HG02938 (cell line): ENCODE measurements around the gene KIF26B.
"Not testable (repeated sequence)": the region's sequence is repeated elsewhere in the genome, so short reads cannot be mapped to it uniquely, and the experiment has no call there.

ENCODE experiments used
- ATAC-seq: cut with Tn5 transposase; IDR thresholded peaks from one replicate; pipeline ENCODE4 v1.9.1; 2021; ENCODE audit warnings: mild to moderate bottlenecking, moderate library complexity; ENCODE audit not compliant: unreplicated experiment

The KIF26B gene

DNA sequence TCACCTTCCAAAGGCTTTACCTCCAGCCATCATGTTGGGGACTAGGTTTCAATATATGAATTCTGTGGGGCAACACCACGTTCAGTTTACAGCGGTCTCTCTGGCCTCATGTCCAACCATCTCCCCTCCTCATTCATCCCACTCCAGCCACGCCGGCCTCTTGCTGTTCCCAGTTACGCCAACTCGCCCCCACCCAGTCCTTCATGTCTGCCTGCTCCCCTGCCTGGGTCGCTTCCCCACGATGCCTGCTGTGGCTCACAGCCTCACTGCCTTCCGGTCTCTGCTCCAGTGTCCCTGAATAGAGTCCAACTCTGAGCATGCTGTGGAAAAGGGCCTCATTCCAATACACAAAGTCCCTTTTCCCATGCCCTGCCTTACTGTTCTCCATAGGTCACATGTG lies 193.8 kb downstream of the KIF26B start:
- no peak for ATAC-seq

DNA sequence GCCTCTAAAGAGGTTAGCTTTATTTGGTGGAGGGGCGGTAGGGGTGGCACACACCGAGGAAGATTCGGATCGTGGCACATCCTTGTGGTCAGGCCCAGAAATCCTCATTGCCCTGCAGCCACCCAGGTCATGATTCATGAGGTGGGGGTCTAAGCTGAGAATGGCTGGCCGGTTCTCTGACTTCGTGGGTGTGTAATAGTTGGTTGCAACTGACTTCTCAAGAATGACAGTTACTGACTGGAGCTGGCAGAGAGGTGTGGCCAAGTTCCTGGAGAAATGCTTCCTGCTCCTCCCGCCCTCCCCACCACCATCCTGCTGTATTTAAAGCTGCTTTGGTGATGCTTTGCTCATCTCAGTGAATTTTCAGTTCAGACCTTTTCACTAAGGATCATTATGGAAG lies 198.6 kb downstream of the KIF26B start:
- ATAC-seq, result no peak

DNA sequence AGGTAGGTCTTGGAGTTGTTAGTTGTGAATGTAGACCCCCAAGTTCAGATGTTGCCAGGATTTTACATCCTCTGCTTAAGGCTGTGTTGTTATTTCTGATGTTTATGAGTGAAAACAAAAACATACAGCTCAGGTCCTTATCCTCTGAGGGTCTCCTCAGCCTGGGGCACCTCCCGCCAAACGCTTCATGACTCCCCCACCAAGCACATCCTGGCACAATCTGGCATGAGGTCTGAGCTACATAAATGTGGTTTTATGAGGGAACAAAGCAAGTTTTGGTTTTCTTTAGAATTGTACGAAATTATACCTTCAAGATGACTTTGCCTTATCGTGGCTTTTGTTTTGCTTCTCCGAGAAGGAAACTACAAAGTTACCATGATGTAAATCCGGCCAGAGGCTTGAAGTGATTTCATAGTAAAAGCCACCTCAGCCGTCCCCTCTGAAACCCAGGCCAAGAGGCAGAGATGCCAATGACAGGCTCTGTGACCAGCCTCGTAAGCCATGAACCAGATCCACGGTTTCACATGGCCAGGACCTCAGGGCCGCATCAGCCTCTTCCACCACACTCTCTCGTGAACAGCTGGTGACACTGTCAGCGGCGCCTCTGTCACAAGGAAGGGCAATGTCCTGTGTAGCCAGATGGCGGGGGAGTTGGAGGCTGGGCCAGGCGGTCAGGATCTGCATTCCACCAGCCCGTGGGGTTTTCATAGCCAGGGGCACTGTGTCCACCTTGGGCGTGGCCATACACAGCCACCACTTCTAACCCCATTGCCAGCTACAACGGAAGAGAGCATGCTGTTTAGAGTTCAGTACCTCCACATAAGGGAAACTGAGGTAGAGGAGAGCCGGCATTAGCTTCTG lies 199.4 kb downstream of the KIF26B start:
- no peak for ATAC-seq

DNA sequence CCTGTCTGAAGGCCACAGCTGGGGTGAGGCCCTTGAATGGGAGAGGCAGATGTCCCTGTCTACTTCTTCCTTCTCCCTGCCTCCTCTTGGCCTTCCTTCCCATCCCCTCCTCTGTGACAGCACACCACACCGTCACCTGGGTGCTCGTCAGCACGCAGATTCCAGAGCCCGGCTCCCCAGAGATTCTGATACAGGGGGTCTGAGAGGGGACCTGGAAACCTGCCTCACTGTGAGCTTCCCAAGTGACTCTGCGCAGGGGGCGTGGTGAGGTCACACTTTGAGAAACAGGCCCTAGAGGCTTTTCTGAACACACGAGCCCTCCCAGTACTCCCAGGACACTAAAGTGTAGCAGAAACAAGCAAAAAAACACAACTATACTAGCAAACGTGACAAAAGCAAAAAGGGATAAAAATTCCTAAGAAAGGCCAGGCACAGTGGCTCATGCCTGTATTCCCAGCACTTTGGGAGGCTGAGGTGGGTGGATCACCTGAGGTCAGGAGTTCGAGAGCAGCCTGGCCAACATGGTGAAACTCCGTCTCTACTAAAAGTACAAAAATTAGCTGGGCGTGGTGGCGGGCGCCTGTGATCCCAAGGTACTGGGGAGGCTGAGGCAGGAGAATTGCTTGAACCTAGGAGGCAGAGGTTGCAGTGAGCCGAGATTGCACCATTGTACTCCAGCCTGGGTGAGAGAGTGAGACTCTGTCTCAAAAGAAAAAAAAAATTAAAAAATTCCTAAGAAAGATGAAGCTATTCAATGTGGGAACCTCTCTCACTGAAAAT lies 201.3 kb downstream of the KIF26B start:
- not testable (repeated sequence) for ATAC-seq

DNA sequence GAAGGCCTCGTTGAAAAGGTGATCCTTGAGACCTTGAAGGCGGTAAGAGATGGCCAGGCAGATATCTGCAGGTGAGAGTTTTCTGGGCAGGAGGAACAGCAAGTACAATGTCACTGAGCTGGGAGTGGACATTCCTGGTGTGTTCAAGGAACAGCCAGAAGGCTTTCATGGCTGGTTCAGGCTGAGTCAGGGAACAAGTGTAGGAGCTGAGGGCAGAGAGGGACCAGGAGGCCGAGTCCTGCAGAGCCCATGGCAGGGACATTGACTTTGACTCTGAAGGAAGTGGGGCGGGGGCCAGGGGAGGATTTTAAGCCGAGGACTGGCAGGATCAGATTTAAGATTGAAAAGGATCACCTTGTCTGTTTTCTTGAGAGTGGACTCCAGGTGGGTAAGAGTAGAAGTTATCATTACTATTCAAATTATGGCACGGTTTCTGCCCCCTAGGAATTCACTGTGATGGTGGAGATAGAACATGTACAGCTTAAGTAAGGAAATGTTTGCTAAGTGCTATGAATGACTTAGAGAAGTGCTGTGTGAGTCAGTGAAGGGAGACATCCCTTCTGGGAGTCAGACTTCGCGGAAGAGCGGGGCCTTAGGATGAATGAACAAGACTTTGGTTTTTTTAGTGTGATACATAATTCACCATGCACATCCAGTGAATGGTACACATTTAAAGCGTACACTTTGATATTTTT lies 202.3 kb downstream of the KIF26B start:
- ATAC-seq, result no peak

- not testable (repeated sequence) for ATAC-seq
These were observed 204.4 kb downstream of the KIF26B start for GRCh38 chr1:245359101-245359680.

DNA sequence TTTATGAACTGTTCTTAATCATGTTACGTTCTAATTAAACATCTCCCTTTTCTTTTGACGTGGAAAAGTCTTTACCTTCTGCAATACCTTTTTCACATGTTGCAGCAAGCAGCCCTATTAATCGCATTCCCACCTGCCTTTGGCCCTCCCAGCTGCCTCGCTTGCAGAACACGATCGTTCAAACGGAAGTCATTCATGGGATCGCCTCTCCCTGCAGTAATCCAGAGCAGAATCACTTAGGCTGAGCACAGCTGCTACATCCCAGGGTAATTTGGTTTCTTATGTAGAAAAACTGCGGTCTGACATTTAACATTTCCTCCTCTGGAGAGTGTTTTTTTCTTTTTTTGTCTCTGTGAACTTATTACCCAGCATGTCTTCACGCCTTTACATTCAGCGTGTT lies 206.3 kb downstream of the KIF26B start:
- no peak for ATAC-seq

GRCh38 chr1:245361951-245362350 lies 207.2 kb downstream of the KIF26B start:
- ATAC-seq, result no peak

DNA sequence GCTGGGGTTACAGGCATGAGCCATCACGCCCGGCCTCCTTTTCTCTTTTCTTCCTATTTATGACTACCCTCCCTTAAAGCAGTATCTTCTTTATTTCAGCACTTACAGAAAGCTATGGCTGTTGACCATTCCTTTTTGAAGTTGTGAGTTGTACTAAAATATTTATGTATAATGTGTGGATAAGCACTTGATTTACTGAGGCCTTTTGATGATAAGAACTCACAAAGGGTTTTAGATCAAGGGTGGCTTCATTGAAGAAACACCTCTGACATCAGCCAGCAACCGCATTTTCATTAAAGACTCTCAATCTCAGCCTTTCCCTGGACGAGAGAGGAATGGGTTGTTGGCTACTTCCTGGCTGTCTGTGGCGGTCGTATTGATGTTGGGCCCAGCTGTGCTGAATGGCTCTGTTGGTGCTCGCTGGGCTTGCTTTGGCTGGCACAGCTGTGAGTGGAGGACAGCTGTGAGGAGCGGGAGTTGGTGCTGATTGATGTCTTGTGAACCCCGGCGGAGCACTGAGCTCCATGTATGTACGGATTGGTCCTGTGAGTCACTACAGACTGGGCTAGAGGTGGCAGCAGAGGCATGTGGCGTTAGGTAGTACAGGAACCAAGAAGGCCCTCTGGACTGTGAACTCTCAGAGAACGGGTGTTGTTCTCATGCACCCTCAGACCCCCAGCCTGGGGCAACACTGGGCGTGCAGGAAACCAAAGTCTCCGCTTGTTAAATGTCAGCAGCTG lies 208.8 kb downstream of the KIF26B start:
- no peak for ATAC-seq

DNA sequence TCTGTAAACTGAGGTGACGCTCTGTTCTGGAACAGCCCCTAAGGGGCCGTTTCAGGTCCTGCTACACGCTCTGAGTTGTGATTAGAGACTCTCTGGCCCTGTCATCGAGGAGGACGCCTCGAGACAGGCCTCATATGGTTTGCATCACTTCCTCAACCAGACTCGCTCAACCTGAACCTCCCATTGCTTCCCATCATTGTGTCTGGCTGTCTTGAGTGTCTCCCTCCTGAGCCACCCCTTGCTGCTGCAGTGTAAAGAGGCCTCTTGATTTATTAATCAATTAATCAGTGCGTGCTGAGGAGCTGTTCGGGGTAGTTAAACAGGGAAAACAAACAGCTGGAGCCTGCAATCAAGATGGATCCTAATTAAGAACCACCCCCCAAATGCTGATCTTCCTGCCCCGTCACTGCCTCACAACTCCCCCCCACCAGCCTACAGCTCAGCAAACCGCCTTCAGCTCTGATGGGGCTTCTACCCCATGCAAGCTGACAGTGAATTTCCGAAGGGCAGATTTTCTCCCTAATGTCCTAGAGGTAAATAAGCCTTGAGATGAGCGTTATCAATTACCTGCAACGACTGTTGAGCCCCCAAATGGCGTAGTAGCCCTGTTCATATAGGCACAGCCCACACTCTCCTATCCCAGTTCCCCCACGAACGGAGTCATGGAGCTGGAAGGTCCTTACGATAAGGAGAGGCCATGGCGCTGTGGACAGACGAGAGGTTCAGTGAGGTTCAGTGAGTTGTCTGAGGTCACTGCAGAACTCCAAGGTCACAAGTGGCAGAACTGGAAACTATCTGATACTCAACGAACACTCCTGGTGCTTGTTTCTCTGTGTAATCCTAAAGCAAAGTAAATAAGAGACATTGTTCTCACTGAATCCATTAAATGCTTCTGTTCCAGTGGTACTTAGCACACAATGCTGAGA lies 210.6 kb downstream of the KIF26B start:
- no peak for ATAC-seq

GRCh38 chr1:245366886-245367285 lies 212.1 kb downstream of the KIF26B start:
- no peak for ATAC-seq

GRCh38 chr1:245370175-245370825 lies 215.5 kb downstream of the KIF26B start:
- no peak for ATAC-seq

GRCh38 chr1:245370905-245371581 lies 216.3 kb downstream of the KIF26B start:
- ATAC-seq, result no peak

DNA sequence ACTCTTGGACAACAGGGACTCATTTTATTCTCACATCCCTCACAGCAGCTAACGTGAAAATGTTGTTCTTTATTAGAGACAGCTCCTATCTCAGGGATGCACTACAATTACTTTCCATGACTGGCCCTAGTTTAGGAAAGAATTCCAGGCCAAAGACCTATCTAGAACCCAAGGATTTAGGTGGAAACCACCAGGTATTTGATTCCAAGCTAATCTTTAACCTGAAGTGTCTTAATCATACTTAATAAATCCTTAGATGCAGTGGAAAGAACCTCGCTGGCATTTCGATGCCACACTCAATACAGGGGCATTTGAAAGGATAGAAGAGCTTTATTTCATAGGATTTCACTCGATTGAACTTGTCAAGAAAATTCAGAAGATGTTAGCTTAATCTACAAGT lies 218.3 kb downstream of the KIF26B start:
- ATAC-seq, result no peak

- no peak for ATAC-seq
These were observed 221.1 kb downstream of the KIF26B start for GRCh38 chr1:245375789-245376460.

DNA sequence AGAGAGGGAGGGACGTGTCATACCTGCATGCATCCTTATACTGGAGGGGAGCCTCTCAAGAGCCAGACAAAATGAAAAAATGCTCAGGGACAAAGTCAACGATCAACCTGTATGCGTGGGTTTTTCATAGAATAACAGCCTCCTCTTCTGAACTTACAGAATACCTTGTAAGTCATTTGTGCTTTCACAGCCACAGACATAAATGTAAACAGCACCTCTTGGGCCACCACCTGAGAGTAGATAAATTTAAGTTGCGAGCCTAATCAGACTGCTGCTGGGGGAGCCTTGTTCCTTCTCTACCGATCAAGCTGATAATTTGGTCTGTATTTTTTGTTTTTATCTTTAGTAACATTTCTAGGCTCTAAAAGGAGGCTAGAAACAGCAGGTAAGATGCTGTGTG lies 223.1 kb downstream of the KIF26B start:
- ATAC-seq, result no peak

GRCh38 chr1:245378311-245378722 lies 223.5 kb downstream of the KIF26B start:
- no peak for ATAC-seq

DNA sequence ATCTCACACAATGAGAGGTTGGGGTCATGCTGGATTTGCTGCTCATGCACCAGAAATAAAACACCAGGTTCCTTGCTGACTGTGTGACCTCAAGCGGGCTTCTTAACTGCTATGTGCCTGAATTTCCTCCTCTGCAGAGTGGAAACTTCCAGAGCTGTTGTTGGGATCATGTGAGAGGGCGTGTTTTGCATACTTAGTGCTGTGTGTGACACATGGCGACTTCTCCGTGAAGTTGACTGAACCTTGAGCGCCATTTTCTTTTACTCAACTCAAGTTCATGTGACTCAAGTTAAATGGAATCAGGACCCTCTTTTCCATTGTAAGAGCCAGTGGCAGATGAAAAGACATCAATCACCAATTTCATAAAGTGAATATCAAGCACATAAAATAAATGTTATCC lies 224.0 kb downstream of the KIF26B start:
- ATAC-seq, result no peak
